HEK293 (cell line): ENCODE results near the gene UBAP1L.

ENCODE experiments used
- GFI1B ChIP-seq: fragments of 450-650 bp; formaldehyde crosslinking; IDR thresholded peaks from 2 replicates; pipeline ENCODE4 v1.5.1; 2016; ENCODE audit warnings: missing biosample characterization, missing genetic modification characterization
- OSR2 ChIP-seq: fragments of 450-650 bp; formaldehyde crosslinking; IDR thresholded peaks from 2 replicates; pipeline ENCODE4 v1.5.1; 2016; ENCODE audit warnings: missing biosample characterization, missing genetic modification characterization
- PRDM10 ChIP-seq: fragments of 450-650 bp; formaldehyde crosslinking; IDR thresholded peaks from 2 replicates; pipeline ENCODE4 v1.5.1; 2016; ENCODE audit warnings: missing biosample characterization, missing genetic modification characterization
- TCF7L2 ChIP-seq: IDR thresholded peaks from 2 replicates; pipeline ENCODE4 v1.6.1; 2011; ENCODE audit warnings: low read depth, mild to moderate bottlenecking, inconsistent platforms, low read length, moderate library complexity, borderline replicate concordance
- ZBTB48 ChIP-seq: fragments of 450-650 bp; formaldehyde crosslinking; IDR thresholded peaks from 2 replicates; pipeline ENCODE4 v1.5.1; 2016; ENCODE audit warnings: missing biosample characterization, missing genetic modification characterization
- ZFP37 ChIP-seq: fragments of 450-650 bp; formaldehyde crosslinking; IDR thresholded peaks from 2 replicates; pipeline ENCODE4 v1.5.1; 2016; ENCODE audit warnings: missing biosample characterization, missing genetic modification characterization
- ZNF169 ChIP-seq: fragments of 450-650 bp; formaldehyde crosslinking; IDR thresholded peaks from 2 replicates; pipeline ENCODE4 v1.5.1; 2016; ENCODE audit warnings: missing biosample characterization, missing genetic modification characterization
- ZNF473 ChIP-seq: fragments of 450-650 bp; formaldehyde crosslinking; IDR thresholded peaks from 2 replicates; pipeline ENCODE4 v1.5.1; 2017; ENCODE audit warnings: missing biosample characterization, missing genetic modification characterization
- ZNF48 ChIP-seq: fragments of 450-650 bp; formaldehyde crosslinking; IDR thresholded peaks from 2 replicates; pipeline ENCODE4 v1.5.1; 2016; ENCODE audit warnings: missing biosample characterization, missing genetic modification characterization
- ZNF596 ChIP-seq: fragments of 450-650 bp; IDR thresholded peaks from 2 replicates; pipeline ENCODE4 v1.5.0; 2018; ENCODE audit warnings: missing biosample characterization, mild to moderate bottlenecking, missing genetic modification characterization, moderate library complexity
- ZNF670 ChIP-seq: fragments of 450-650 bp; formaldehyde crosslinking; IDR thresholded peaks from 2 replicates; pipeline ENCODE4 v1.5.1; 2016; ENCODE audit warnings: missing biosample characterization, missing genetic modification characterization, low read depth
- TF ChIP-seq, protein P1 (sequence below): fragments of 450-650 bp; formaldehyde crosslinking; IDR thresholded peaks from 2 replicates; pipeline ENCODE4 v1.5.1; 2017; ENCODE audit warnings: missing biosample characterization, missing genetic modification characterization
- TF ChIP-seq, protein P2 (sequence below): fragments of 450-650 bp; formaldehyde crosslinking; IDR thresholded peaks from 2 replicates; pipeline ENCODE4 v1.5.1; 2016; ENCODE audit warnings: missing biosample characterization, missing genetic modification characterization
- TF ChIP-seq, protein P3 (sequence below): fragments of 450-650 bp; formaldehyde crosslinking; IDR thresholded peaks from 2 replicates; pipeline ENCODE4 v1.5.1; 2016; ENCODE audit warnings: missing biosample characterization, missing genetic modification characterization
- TF ChIP-seq, protein P4 (sequence below): fragments of 450-650 bp; formaldehyde crosslinking; IDR thresholded peaks from 2 replicates; pipeline ENCODE4 v1.5.1; 2016; ENCODE audit warnings: missing biosample characterization, missing genetic modification characterization
- TF ChIP-seq, protein P5 (sequence below): fragments of 450-650 bp; formaldehyde crosslinking; IDR thresholded peaks from 2 replicates; pipeline ENCODE4 v1.5.1; 2017; ENCODE audit warnings: missing biosample characterization, missing genetic modification characterization
- TF ChIP-seq, protein P6 (sequence below): fragments of 450-650 bp; formaldehyde crosslinking; IDR thresholded peaks from 2 replicates; pipeline ENCODE4 v1.5.1; 2016; ENCODE audit warnings: missing biosample characterization, missing genetic modification characterization
- TF ChIP-seq, protein P7 (sequence below): fragments of 450-650 bp; formaldehyde crosslinking; IDR thresholded peaks from 2 replicates; pipeline ENCODE4 v1.5.0; 2017; ENCODE audit warnings: missing biosample characterization, missing genetic modification characterization, borderline replicate concordance

UBAP1L gene

DNA sequence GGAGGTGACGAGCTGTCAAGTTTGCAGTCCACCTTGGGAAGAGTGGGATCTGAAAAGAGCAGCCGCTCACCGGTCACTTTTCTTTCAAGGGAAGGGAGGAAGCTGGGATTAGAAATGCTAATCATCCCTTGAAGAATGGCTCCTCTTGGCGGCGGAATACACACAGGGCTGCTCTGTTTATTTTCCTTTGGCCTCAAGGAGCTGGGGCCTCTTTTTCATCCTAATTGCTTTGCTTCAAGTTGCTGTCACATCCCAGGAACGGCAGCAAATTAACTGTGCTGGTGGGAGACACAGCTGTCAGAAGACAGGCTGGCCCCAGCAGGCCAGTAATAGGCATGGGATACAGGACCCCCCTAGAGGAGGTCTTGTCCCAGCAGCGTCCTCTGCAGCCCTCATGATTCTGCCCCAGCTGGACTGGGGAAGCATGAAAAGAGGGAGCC is 31.7 kb downstream of the UBAP1L start (continued):
- TF ChIP-seq, protein P1, sequence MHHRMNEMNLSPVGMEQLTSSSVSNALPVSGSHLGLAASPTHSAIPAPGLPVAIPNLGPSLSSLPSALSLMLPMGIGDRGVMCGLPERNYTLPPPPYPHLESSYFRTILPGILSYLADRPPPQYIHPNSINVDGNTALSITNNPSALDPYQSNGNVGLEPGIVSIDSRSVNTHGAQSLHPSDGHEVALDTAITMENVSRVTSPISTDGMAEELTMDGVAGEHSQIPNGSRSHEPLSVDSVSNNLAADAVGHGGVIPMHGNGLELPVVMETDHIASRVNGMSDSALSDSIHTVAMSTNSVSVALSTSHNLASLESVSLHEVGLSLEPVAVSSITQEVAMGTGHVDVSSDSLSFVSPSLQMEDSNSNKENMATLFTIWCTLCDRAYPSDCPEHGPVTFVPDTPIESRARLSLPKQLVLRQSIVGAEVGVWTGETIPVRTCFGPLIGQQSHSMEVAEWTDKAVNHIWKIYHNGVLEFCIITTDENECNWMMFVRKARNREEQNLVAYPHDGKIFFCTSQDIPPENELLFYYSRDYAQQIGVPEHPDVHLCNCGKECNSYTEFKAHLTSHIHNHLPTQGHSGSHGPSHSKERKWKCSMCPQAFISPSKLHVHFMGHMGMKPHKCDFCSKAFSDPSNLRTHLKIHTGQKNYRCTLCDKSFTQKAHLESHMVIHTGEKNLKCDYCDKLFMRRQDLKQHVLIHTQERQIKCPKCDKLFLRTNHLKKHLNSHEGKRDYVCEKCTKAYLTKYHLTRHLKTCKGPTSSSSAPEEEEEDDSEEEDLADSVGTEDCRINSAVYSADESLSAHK (tag by site-specific recombination) = no peak
- no peak for TF ChIP-seq ZNF48
- TF ChIP-seq ZBTB48 (tag by site-specific recombination) = no peak
- no peak for TF ChIP-seq ZNF169 (tag by site-specific recombination)
- peak; percentile 66; the same call in 1 of the 2 replicates for TF ChIP-seq TCF7L2
- TF ChIP-seq, protein P2, sequence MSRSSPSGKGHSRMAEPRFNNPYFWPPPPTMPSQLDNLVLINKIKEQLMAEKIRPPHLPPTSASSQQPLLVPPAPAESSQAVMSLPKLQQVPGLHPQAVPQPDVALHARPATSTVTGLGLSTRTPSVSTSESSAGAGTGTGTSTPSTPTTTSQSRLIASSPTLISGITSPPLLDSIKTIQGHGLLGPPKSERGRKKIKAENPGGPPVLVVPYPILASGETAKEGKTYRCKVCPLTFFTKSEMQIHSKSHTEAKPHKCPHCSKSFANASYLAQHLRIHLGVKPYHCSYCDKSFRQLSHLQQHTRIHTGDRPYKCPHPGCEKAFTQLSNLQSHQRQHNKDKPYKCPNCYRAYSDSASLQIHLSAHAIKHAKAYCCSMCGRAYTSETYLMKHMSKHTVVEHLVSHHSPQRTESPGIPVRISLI (tag by site-specific recombination) = no peak
- TF ChIP-seq ZNF473 (tag by site-specific recombination) = no peak
- no peak for TF ChIP-seq GFI1B (tag by site-specific recombination)
- TF ChIP-seq, protein P3, sequence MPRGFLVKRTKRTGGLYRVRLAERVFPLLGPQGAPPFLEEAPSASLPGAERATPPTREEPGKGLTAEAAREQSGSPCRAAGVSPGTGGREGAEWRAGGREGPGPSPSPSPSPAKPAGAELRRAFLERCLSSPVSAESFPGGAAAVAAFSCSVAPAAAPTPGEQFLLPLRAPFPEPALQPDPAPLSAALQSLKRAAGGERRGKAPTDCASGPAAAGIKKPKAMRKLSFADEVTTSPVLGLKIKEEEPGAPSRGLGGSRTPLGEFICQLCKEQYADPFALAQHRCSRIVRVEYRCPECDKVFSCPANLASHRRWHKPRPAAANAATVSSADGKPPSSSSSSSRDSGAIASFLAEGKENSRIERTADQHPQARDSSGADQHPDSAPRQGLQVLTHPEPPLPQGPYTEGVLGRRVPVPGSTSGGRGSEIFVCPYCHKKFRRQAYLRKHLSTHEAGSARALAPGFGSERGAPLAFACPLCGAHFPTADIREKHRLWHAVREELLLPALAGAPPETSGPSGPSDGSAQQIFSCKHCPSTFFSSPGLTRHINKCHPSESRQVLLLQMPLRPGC (tag by site-specific recombination) = no peak
- TF ChIP-seq ZFP37 (tag by site-specific recombination) = no peak
- no peak for TF ChIP-seq ZNF670
- TF ChIP-seq ZNF596 (tag by site-specific recombination) = no peak
- no peak for TF ChIP-seq PRDM10 (tag by site-specific recombination)
- TF ChIP-seq OSR2 (tag by site-specific recombination) = peak; percentile 72
- TF ChIP-seq, protein P4, sequence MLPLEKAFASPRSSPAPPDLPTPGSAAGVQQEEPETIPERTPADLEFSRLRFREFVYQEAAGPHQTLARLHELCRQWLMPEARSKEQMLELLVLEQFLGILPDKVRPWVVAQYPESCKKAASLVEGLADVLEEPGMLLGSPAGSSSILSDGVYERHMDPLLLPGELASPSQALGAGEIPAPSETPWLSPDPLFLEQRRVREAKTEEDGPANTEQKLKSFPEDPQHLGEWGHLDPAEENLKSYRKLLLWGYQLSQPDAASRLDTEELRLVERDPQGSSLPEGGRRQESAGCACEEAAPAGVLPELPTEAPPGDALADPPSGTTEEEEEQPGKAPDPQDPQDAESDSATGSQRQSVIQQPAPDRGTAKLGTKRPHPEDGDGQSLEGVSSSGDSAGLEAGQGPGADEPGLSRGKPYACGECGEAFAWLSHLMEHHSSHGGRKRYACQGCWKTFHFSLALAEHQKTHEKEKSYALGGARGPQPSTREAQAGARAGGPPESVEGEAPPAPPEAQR = no peak
- TF ChIP-seq, protein P5, sequence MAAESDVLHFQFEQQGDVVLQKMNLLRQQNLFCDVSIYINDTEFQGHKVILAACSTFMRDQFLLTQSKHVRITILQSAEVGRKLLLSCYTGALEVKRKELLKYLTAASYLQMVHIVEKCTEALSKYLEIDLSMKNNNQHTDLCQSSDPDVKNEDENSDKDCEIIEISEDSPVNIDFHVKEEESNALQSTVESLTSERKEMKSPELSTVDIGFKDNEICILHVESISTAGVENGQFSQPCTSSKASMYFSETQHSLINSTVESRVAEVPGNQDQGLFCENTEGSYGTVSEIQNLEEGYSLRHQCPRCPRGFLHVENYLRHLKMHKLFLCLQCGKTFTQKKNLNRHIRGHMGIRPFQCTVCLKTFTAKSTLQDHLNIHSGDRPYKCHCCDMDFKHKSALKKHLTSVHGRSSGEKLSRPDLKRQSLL (tag by site-specific recombination) = no peak
- TF ChIP-seq, protein P6, sequence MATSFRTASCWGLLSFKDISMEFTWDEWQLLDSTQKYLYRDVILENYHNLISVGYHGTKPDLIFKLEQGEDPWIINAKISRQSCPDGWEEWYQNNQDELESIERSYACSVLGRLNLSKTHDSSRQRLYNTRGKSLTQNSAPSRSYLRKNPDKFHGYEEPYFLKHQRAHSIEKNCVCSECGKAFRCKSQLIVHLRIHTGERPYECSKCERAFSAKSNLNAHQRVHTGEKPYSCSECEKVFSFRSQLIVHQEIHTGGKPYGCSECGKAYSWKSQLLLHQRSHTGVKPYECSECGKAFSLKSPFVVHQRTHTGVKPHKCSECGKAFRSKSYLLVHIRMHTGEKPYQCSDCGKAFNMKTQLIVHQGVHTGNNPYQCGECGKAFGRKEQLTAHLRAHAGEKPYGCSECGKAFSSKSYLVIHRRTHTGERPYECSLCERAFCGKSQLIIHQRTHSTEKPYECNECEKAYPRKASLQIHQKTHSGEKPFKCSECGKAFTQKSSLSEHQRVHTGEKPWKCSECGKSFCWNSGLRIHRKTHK = no peak
- TF ChIP-seq, protein P7, sequence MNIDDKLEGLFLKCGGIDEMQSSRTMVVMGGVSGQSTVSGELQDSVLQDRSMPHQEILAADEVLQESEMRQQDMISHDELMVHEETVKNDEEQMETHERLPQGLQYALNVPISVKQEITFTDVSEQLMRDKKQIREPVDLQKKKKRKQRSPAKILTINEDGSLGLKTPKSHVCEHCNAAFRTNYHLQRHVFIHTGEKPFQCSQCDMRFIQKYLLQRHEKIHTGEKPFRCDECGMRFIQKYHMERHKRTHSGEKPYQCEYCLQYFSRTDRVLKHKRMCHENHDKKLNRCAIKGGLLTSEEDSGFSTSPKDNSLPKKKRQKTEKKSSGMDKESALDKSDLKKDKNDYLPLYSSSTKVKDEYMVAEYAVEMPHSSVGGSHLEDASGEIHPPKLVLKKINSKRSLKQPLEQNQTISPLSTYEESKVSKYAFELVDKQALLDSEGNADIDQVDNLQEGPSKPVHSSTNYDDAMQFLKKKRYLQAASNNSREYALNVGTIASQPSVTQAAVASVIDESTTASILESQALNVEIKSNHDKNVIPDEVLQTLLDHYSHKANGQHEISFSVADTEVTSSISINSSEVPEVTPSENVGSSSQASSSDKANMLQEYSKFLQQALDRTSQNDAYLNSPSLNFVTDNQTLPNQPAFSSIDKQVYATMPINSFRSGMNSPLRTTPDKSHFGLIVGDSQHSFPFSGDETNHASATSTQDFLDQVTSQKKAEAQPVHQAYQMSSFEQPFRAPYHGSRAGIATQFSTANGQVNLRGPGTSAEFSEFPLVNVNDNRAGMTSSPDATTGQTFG = no peak
